Neural cell (in vitro differentiated cells): Measurements from ENCODE around the gene SMIM21. TPM values are rescaled to one million over a fixed set of nuclear protein-coding genes. Genes with fewer than 3 reads are reported as not detected.

Experiments
- H2AFZ ChIP-seq: fragments of 200-600, 300-800 bp; sonication (generic), shearing (Covaris generic); 2 replicates; pipeline ENCODE4 v1.6.0; 2014; ENCODE audit warnings: low read depth, mild to moderate bottlenecking, antibody characterized with exemption, low read length, moderate library complexity
- H3F3A ChIP-seq: fragments of 200-600 bp; shearing (Covaris generic); 2 replicates; pipeline ENCODE4 v1.6.1; 2016; ENCODE audit warnings: mild to moderate bottlenecking, moderate library complexity, mixed read lengths, antibody characterized with exemption, low read length; ENCODE audit not compliant: insufficient read depth, poor library complexity, severe bottlenecking
- H3K27ac ChIP-seq: fragments of 200-600, 300-800 bp; sonication (generic), shearing (Covaris generic); 2 replicates; pipeline ENCODE4 v1.5.1; 2014; ENCODE audit warnings: mild to moderate bottlenecking, low read length, moderate library complexity
- H3K27me3 ChIP-seq: fragments of 300-800, 200-600 bp; sonication (generic), shearing (Covaris generic); 2 replicates; pipeline ENCODE4 v1.6.0; 2014; ENCODE audit warnings: mild to moderate bottlenecking, low read depth, low read length, moderate library complexity; ENCODE audit not compliant: insufficient read depth
- H3K36me3 ChIP-seq: fragments of 300-800, 200-600 bp; sonication (generic), shearing (Covaris generic); 2 replicates; pipeline ENCODE4 v1.5.1; 2014; ENCODE audit warnings: mild to moderate bottlenecking, antibody characterized with exemption, low read length, moderate library complexity; ENCODE audit not compliant: insufficient read depth
- H3K4me2 ChIP-seq: fragments of 300-800, 200-600 bp; sonication (generic), shearing (Covaris generic); 2 replicates; pipeline ENCODE4 v1.6.0; 2014; ENCODE audit warnings: mild to moderate bottlenecking, low read length
- H3K4me3 ChIP-seq: fragments of 300-800, 200-600 bp; sonication (generic), shearing (Covaris generic); 2 replicates; pipeline ENCODE4 v1.5.1; 2014; ENCODE audit warnings: mild to moderate bottlenecking, low read length, moderate library complexity
- H3K79me2 ChIP-seq: fragments of 200-600 bp; shearing (Covaris generic); replicated peaks from 2 replicates; pipeline ENCODE4 v1.6.0; 2014; ENCODE audit warnings: mild to moderate bottlenecking, low read length, moderate library complexity; ENCODE audit not compliant: insufficient read depth
- H3K9ac ChIP-seq: fragments of 300-800, 200-600 bp; sonication (generic), shearing (Covaris generic); 2 replicates; pipeline ENCODE4 v1.6.1; 2016; ENCODE audit warnings: mild to moderate bottlenecking, low read length, mixed read lengths
- H3K9me2 ChIP-seq: fragments of 200-600 bp; shearing (Covaris generic); 2 replicates; pipeline ENCODE4 v1.6.1; 2016; ENCODE audit warnings: mild to moderate bottlenecking, low read length, mixed read lengths; ENCODE audit not compliant: insufficient read depth
- H3K9me3 ChIP-seq: fragments of 200-600, 300-800 bp; sonication (generic), shearing (Covaris generic); 2 replicates; pipeline ENCODE4 v1.6.1; 2016; ENCODE audit warnings: mild to moderate bottlenecking, mixed run types, low read length, moderate library complexity, mixed read lengths
- H4K20me1 ChIP-seq: fragments of 200-600 bp; shearing (Covaris generic); 2 replicates; pipeline ENCODE4 v1.6.1; 2016; ENCODE audit warnings: mild to moderate bottlenecking, mixed run types; ENCODE audit not compliant: insufficient read depth
- EP300 ChIP-seq: fragments of 450-650 bp; conservative IDR thresholded peaks from 2 replicates; pipeline ENCODE4 v1.6.1; 2014; ENCODE audit warnings: antibody characterized with exemption, mild to moderate bottlenecking, moderate library complexity; ENCODE audit not compliant: poor library complexity, severe bottlenecking
- EZH2 ChIP-seq: fragments of 200-600, 300-800 bp; shearing (Covaris generic), sonication (generic); IDR thresholded peaks from 2 replicates; pipeline ENCODE4 v1.6.1; 2014; ENCODE audit warnings: antibody characterized with exemption, low read length, borderline replicate concordance, mild to moderate bottlenecking; ENCODE audit not compliant: insufficient read depth, poor library complexity, severe bottlenecking
- MXI1 ChIP-seq: fragments of 450-650 bp; conservative IDR thresholded peaks from 2 replicates; pipeline ENCODE4 v1.6.1; 2014; ENCODE audit warnings: antibody characterized with exemption, mild to moderate bottlenecking; ENCODE audit not compliant: poor library complexity, severe bottlenecking
- POLR2AphosphoS5 ChIP-seq: IDR thresholded peaks from 2 replicates; pipeline ENCODE4 v1.6.1; 2012
- RAD21 ChIP-seq: fragments of 450-650 bp; conservative IDR thresholded peaks from 2 replicates; pipeline ENCODE4 v1.6.1; 2014; ENCODE audit warnings: antibody characterized with exemption, mild to moderate bottlenecking, moderate library complexity
- SMC3 ChIP-seq: fragments of 450-650 bp; conservative IDR thresholded peaks from 2 replicates; pipeline ENCODE4 v1.6.1; 2014; ENCODE audit warnings: antibody characterized with exemption, mild to moderate bottlenecking, moderate library complexity; ENCODE audit not compliant: poor library complexity
- TAF1 ChIP-seq: IDR thresholded peaks from 2 replicates; pipeline ENCODE4 v1.6.1; 2012; ENCODE audit warnings: low read depth
- polyA plus RNA-seq: library from polyadenylated mRNA; depleted of rRNA; stranded (reverse); fragments of >200 nt; gene quantifications from 2 replicates; pipeline ENCODE4 v1.2.3, GENCODE V29; 2014
- TF ChIP-seq, protein P1 (sequence below): fragments of 450-650 bp; IDR thresholded peaks from 2 replicates; pipeline ENCODE4 v1.5.1; 2014; ENCODE audit warnings: antibody characterized with exemption, mild to moderate bottlenecking, moderate library complexity; ENCODE audit not compliant: poor library complexity, severe bottlenecking
- TF ChIP-seq, protein P2 (sequence below): IDR thresholded peaks from 2 replicates; pipeline ENCODE4 v1.6.1; 2012; ENCODE audit warnings: borderline replicate concordance

Gene SMIM21
- polyA plus RNA-seq, 1 donor from 2014 or later = not detected

DNA sequence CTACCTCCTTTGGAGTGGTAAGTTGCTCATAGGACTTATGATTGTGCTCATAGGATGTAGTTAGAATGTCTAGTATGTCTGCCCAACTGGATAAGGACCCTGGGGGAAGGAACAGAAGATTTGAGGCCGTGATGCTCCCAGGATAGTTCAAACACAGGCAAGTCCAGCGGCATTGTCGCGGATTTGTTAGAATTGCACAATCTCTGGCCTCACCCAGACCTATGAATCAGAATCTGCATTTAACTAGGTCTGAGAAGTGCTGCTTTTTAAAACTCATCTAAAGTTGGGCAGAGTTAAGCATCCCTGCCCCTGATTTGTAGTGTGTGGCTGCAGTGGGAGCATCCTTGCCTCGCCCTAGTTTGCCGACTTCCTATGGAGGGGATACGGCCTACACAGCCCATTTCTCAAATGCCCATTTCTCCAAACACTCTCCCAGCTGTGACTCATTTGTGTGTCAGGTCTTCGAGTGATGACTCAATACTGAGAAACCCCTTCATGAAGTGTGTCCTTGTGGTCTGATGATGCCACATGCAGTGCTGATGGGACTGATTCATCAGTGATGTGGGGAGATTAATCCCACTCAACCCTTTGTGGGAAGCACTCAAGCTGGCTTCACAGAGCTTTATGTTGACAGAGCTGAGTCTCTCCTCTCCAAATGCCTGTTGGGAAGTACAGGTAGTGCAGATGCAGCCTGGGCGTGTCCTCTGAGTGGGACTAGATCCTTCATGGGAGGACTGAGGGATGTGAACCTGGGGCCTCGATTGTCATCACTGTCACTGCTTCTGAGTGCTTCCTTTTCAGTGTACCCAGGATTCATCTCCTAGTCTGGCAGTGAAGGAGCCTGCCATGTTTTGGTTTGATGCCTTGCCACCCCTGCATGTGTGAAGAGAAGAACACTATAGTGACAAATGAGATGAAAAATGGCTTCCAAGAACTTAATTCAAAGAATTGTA lies 18.7 kb downstream of the SMIM21 start:
- H3K9ac ChIP-seq = no peak overlapping the region
- TF ChIP-seq POLR2AphosphoS5 (no peak), EP300 (no peak), MXI1 (no peak), EZH2 (no peak), RAD21 (no peak), SMC3 (no peak), TAF1 (no peak)
- TF ChIP-seq, protein P1, sequence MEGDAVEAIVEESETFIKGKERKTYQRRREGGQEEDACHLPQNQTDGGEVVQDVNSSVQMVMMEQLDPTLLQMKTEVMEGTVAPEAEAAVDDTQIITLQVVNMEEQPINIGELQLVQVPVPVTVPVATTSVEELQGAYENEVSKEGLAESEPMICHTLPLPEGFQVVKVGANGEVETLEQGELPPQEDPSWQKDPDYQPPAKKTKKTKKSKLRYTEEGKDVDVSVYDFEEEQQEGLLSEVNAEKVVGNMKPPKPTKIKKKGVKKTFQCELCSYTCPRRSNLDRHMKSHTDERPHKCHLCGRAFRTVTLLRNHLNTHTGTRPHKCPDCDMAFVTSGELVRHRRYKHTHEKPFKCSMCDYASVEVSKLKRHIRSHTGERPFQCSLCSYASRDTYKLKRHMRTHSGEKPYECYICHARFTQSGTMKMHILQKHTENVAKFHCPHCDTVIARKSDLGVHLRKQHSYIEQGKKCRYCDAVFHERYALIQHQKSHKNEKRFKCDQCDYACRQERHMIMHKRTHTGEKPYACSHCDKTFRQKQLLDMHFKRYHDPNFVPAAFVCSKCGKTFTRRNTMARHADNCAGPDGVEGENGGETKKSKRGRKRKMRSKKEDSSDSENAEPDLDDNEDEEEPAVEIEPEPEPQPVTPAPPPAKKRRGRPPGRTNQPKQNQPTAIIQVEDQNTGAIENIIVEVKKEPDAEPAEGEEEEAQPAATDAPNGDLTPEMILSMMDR = no peak
- TF ChIP-seq, protein P2, sequence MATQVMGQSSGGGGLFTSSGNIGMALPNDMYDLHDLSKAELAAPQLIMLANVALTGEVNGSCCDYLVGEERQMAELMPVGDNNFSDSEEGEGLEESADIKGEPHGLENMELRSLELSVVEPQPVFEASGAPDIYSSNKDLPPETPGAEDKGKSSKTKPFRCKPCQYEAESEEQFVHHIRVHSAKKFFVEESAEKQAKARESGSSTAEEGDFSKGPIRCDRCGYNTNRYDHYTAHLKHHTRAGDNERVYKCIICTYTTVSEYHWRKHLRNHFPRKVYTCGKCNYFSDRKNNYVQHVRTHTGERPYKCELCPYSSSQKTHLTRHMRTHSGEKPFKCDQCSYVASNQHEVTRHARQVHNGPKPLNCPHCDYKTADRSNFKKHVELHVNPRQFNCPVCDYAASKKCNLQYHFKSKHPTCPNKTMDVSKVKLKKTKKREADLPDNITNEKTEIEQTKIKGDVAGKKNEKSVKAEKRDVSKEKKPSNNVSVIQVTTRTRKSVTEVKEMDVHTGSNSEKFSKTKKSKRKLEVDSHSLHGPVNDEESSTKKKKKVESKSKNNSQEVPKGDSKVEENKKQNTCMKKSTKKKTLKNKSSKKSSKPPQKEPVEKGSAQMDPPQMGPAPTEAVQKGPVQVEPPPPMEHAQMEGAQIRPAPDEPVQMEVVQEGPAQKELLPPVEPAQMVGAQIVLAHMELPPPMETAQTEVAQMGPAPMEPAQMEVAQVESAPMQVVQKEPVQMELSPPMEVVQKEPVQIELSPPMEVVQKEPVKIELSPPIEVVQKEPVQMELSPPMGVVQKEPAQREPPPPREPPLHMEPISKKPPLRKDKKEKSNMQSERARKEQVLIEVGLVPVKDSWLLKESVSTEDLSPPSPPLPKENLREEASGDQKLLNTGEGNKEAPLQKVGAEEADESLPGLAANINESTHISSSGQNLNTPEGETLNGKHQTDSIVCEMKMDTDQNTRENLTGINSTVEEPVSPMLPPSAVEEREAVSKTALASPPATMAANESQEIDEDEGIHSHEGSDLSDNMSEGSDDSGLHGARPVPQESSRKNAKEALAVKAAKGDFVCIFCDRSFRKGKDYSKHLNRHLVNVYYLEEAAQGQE = no peak
- no peaks in the 10 kb centered on the region for H3K36me3 ChIP-seq
- H3K4me3 ChIP-seq = no peak overlapping the region
- no peak overlapping the region for H3K27ac ChIP-seq
- no peaks in the 10 kb centered on the region for H3K79me2 ChIP-seq
- H3K4me2 ChIP-seq = no peak overlapping the region
- H4K20me1 ChIP-seq = no peaks in the 10 kb centered on the region
- no peaks in the 10 kb centered on the region for H3F3A ChIP-seq
- H3K9me2 ChIP-seq = no peaks in the 10 kb centered on the region
- no peak overlapping the region for H2AFZ ChIP-seq
- no peaks in the 10 kb centered on the region for H3K9me3 ChIP-seq
- H3K27me3 ChIP-seq = peaks cover 19% of the 10 kb centered on the region

DNA sequence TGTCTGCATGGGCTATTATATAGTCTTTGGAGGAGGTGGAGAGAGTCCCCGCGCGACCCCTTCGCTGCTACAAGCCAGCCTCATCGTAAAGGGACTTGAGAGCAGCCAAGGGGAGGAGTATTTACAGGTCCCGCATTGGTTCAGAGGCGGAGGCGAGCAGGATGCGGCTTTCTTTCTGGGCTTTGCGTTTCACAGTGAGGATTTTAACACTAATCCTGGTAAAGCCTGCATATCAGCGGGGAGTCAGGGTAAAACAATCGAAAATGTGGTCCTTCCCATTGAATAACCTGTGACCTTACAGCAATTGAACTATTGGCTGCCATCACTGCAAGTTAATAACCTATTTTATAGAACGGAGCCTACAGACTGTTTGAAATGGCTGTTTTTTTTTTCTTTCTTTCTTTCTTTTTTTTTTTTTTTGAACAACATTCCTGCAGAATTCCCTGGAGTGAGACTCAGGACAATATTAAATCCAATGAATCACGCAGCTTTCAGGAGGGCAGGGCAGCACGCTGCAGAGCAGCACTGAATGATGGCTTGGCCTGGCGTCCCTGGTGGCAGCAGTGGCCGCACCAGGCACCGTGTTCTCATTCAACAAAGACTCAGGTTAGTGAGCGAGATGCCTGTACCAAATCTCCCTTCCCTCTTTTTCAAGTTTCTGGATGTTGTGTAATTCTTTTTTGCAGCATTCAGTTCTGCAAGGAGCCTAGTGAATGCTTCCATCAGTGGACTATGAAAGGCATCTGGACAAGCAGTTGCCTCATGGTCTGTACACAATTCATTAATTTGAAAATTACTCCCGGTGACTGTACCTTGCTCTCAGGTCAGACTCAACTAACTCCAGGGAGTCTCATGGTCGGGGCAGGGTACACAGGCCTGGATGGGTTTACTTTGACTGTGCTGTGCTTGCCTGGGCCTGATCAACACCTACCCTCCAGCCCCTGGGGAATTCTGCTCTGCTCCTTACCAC lies 19.8 kb downstream of the SMIM21 start:
- Histone ChIP-seq H4K20me1 (no peaks in the 10 kb centered on the region), H3K9me2 (no peaks in the 10 kb centered on the region), H3K27me3 (peaks cover 19% of the 10 kb centered on the region), H3K36me3 (no peaks in the 10 kb centered on the region), H3K4me2 (no peak overlapping the region), H3K27ac (no peak overlapping the region), H2AFZ (no peak overlapping the region), H3K4me3 (no peak overlapping the region), H3K9me3 (no peaks in the 10 kb centered on the region), H3K79me2 (no peaks in the 10 kb centered on the region), H3F3A (no peaks in the 10 kb centered on the region), H3K9ac (no peak overlapping the region)
- TF ChIP-seq EZH2 (no peak), TAF1 (no peak), RAD21 (no peak), MXI1 (no peak), POLR2AphosphoS5 (no peak), SMC3 (no peak), EP300 (no peak)
- TF ChIP-seq, protein P1 = no peak
- TF ChIP-seq, protein P2 = no peak
